HEK293 (cell line): ENCODE data around the gene SMIM8.

Experiments
- CTCF ChIA-PET: fragments of 350-600 bp; formaldehyde crosslinking; extraction: SDS; loops from one replicate; lab custom pipeline; 2021; ENCODE audit warnings: antibody characterized with exemption; lab: Yijun Ruan, JAX
- POLR2A ChIA-PET: fragments of 300-600 bp; formaldehyde crosslinking; extraction: SDS; loops from one replicate; lab custom pipeline; 2020; ENCODE audit warnings: antibody characterized with exemption, inconsistent platforms; lab: Yijun Ruan, JAX
- H3K27ac ChIP-seq: fragments of 200-500 bp; sonication (Bioruptor generic); 2 replicates; pipeline ENCODE4 v1.5.1; 2014; ENCODE audit warnings: low read depth, low read length, control low read depth, inconsistent platforms; ENCODE audit errors: extremely low read depth
- H3K36me3 ChIP-seq, 2 experiments: fragments of 200-500 bp in 1 of 2; sonication (Bioruptor generic) in 1 of 2; 1 replicate in 1 of 2; 2 replicates in 1 of 2; pipeline ENCODE4 v1.5.1; 2014 to 2017; ENCODE audit warnings: inconsistent platforms in 2 of 2, low read length in 2 of 2; ENCODE audit not compliant: control insufficient read depth in 2 of 2, insufficient read depth in 1 of 2
- H3K4me1 ChIP-seq: fragments of 200-500 bp; sonication (Bioruptor generic); 2 replicates; pipeline ENCODE4 v1.5.1; 2014; ENCODE audit warnings: mild to moderate bottlenecking, low read length, inconsistent platforms; ENCODE audit not compliant: control insufficient read depth, insufficient read depth
- H3K4me3 ChIP-seq: 2 replicates; pipeline ENCODE4 v1.5.1; 2011; ENCODE audit warnings: low read depth, mild to moderate bottlenecking, control low read depth, low read length, moderate library complexity
- H3K9me3 ChIP-seq: fragments of 200-500 bp; sonication (Bioruptor generic); 2 replicates; pipeline ENCODE4 v1.5.1; 2014; ENCODE audit warnings: low read depth, low read length, inconsistent platforms; ENCODE audit not compliant: control insufficient read depth, insufficient read depth
- KLF1 ChIP-seq: fragments of 450-650 bp; formaldehyde crosslinking; IDR thresholded peaks from 2 replicates; pipeline ENCODE4 v1.5.1; 2016; ENCODE audit warnings: missing biosample characterization, missing genetic modification characterization
- PRDM2 ChIP-seq: fragments of 450-650 bp; formaldehyde crosslinking; IDR thresholded peaks from 2 replicates; pipeline ENCODE4 v1.5.1; 2016; ENCODE audit warnings: missing biosample characterization, missing genetic modification characterization, borderline replicate concordance
- PRDM6 ChIP-seq: fragments of 450-650 bp; formaldehyde crosslinking; IDR thresholded peaks from 2 replicates; pipeline ENCODE4 v1.5.1; 2017; ENCODE audit warnings: missing biosample characterization, missing genetic modification characterization
- REPIN1 ChIP-seq: fragments of 450-650 bp; formaldehyde crosslinking; IDR thresholded peaks from 2 replicates; pipeline ENCODE4 v1.5.1; 2017; ENCODE audit warnings: missing biosample characterization, missing genetic modification characterization, low read depth
- YY1 ChIP-seq: fragments of 450-650 bp; formaldehyde crosslinking; IDR thresholded peaks from 2 replicates; pipeline ENCODE4 v1.5.1; 2018; ENCODE audit warnings: missing biosample characterization, missing genetic modification characterization
- ZFP41 ChIP-seq: fragments of 450-650 bp; formaldehyde crosslinking; IDR thresholded peaks from 2 replicates; pipeline ENCODE4 v1.5.1; 2016; ENCODE audit warnings: missing biosample characterization, missing genetic modification characterization, borderline replicate concordance
- ZNF112 ChIP-seq: fragments of 450-650 bp; formaldehyde crosslinking; IDR thresholded peaks from 2 replicates; pipeline ENCODE4 v1.5.0; 2017; ENCODE audit warnings: missing biosample characterization, missing genetic modification characterization
- ZNF114 ChIP-seq: fragments of 450-650 bp; formaldehyde crosslinking; IDR thresholded peaks from 2 replicates; pipeline ENCODE4 v1.5.0; 2017; ENCODE audit warnings: missing biosample characterization, missing genetic modification characterization
- ZNF155 ChIP-seq: fragments of 450-650 bp; formaldehyde crosslinking; IDR thresholded peaks from 2 replicates; pipeline ENCODE4 v1.5.1; 2016; ENCODE audit warnings: missing biosample characterization, missing genetic modification characterization
- ZNF184 ChIP-seq: fragments of 450-650 bp; IDR thresholded peaks from 2 replicates; pipeline ENCODE4 v1.5.1; 2018; ENCODE audit warnings: missing biosample characterization, mild to moderate bottlenecking, missing genetic modification characterization
- ZNF555 ChIP-seq: fragments of 450-650 bp; formaldehyde crosslinking; conservative IDR thresholded peaks from 2 replicates; pipeline ENCODE4 v1.5.1; 2017; ENCODE audit warnings: missing biosample characterization, mild to moderate bottlenecking, missing genetic modification characterization, inconsistent platforms
- ZNF777 ChIP-seq: fragments of 450-650 bp; formaldehyde crosslinking; IDR thresholded peaks from 2 replicates; pipeline ENCODE4 v1.5.1; 2017; ENCODE audit warnings: missing biosample characterization, missing genetic modification characterization, borderline replicate concordance
- TF ChIP-seq, protein P1 (sequence below): fragments of 450-650 bp; formaldehyde crosslinking; IDR thresholded peaks from 2 replicates; pipeline ENCODE4 v1.5.1; 2016; ENCODE audit warnings: missing biosample characterization, missing genetic modification characterization
- TF ChIP-seq, protein P2 (sequence below): fragments of 450-650 bp; formaldehyde crosslinking; IDR thresholded peaks from 2 replicates; pipeline ENCODE4 v1.5.1; 2016; ENCODE audit warnings: missing biosample characterization, missing genetic modification characterization

The SMIM8 gene

DNA sequence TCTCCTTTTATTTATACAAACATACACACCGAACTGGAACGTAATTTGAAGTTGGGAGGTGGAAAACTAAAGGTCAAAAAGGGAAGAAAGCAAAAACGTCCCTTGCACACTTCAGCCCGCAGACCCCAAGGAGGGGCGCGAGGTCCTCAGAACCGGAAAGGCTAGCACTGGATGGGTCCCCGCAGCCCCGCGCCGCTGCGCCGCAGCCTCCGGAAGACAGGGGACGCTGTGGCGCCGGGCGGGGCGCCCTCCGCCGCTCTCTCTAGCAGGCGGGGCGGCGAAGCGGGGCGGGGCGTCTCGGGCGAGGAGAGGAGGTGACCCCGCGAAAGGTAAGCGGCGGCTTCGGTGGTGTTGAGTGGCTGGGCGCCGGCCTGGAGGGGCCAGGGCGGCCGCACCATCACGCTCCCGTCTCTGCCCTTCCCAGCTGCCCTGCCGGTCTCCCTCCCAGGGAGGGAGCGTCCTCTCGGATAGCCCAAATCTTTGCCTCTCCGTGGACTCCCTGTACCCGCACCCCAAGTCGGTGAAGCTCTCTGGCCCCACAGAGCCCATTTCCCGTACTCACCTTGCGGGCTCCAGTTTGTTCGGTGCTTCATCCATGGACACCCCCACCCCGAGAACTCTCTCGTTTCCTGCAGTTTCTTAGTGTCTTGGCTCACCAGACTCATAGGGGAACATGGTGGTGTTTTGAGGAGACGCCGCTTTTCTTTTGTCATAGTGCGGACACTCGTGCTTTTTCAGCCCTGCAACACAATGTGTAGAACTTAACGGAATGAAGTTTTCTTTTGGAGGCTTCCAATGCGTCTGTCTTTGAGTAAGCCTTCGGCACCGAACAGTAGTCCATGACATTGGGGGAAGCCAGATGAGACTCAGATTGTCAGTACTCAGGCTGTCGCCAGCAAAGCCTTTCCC, at the start of gene SMIM8 (continued):
- TF ChIP-seq, protein P1, sequence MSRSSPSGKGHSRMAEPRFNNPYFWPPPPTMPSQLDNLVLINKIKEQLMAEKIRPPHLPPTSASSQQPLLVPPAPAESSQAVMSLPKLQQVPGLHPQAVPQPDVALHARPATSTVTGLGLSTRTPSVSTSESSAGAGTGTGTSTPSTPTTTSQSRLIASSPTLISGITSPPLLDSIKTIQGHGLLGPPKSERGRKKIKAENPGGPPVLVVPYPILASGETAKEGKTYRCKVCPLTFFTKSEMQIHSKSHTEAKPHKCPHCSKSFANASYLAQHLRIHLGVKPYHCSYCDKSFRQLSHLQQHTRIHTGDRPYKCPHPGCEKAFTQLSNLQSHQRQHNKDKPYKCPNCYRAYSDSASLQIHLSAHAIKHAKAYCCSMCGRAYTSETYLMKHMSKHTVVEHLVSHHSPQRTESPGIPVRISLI, result 0 out of 2 replicates have a peak, but pooled peaks have one; percentile 13

GRCh38 chr6:87274660-87275274, 47.6 kb upstream of the SMIM8 start:
- CTCF ChIA-PET, result no interaction called here
- Histone ChIP-seq H3K4me3 (no peak overlapping the region), H3K27ac (no peak overlapping the region), H3K9me3 (no peaks in the 10 kb centered on the region), H3K36me3 (no peaks in the 10 kb centered on the region), H3K4me1 (no peaks in the 10 kb centered on the region)
- TF ChIP-seq, protein P2, sequence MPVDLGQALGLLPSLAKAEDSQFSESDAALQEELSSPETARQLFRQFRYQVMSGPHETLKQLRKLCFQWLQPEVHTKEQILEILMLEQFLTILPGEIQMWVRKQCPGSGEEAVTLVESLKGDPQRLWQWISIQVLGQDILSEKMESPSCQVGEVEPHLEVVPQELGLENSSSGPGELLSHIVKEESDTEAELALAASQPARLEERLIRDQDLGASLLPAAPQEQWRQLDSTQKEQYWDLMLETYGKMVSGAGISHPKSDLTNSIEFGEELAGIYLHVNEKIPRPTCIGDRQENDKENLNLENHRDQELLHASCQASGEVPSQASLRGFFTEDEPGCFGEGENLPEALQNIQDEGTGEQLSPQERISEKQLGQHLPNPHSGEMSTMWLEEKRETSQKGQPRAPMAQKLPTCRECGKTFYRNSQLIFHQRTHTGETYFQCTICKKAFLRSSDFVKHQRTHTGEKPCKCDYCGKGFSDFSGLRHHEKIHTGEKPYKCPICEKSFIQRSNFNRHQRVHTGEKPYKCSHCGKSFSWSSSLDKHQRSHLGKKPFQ, result 0 out of 2 replicates have a peak, but pooled peaks have one; percentile 30
- TF ChIP-seq PRDM2 (tag by site-specific recombination) (no peak), ZNF555 (tag by site-specific recombination) (no peak), ZNF114 (tag by site-specific recombination) (no peak)
- POLR2A ChIA-PET, result no interaction called here

- TF ChIP-seq YY1 (tag by site-specific recombination) (no peak), PRDM6 (tag by site-specific recombination) (no peak), ZNF112 (tag by site-specific recombination) (no peak), ZNF155 (tag by site-specific recombination) (no peak), ZNF777 (tag by site-specific recombination) (no peak), ZFP41 (tag by site-specific recombination) (no peak), ZNF184 (tag by site-specific recombination) (no peak), REPIN1 (no peak), KLF1 (tag by site-specific recombination) (no peak)
- POLR2A ChIA-PET, result no interaction called here
- no peak overlapping the region for H3K27ac ChIP-seq
- H3K4me1 ChIP-seq, result no peaks in the 10 kb centered on the region
- no peak overlapping the region for H3K4me3 ChIP-seq
- H3K36me3 ChIP-seq, result no peaks in the 10 kb centered on the region
- H3K9me3 ChIP-seq, result no peaks in the 10 kb centered on the region
- CTCF ChIA-PET, result interaction anchor here (0.6 to 2.5 kb wide), 19 partner anchors 9 to 1899 kb away, joined by 3 to 22 read pairs (median 3); no protein-coding TSS in a partner anchor
These were observed 45.8 kb upstream of the SMIM8 start for GRCh38 chr6:87276624-87277023.
